Keratinocyte (primary cell): ENCODE data around the gene GLDC.

Source experiments
- EZH2 ChIP-seq: IDR thresholded peaks from one replicate; pipeline ENCODE4 v1.6.1; 2012; ENCODE audit warnings: inconsistent platforms, mild to moderate bottlenecking, low read length, moderate library complexity
- TF ChIP-seq, protein P1 (sequence below), 3 experiments: IDR thresholded peaks in 1 of 3; conservative IDR thresholded peaks in 1 of 3; optimal IDR thresholded peaks in 1 of 3; 2 replicates in 2 of 3; 3 replicates in 1 of 3; pipeline versions ENCODE3 to v1.5.1; 2011; ENCODE audit warnings: low read length in 3 of 3, mild to moderate bottlenecking in 3 of 3, moderate library complexity in 2 of 3, control low read depth in 1 of 3, inconsistent platforms in 1 of 3; ENCODE audit not compliant: insufficient read depth in 2 of 3; ENCODE audit errors: extremely low read depth in 1 of 3

DNA sequence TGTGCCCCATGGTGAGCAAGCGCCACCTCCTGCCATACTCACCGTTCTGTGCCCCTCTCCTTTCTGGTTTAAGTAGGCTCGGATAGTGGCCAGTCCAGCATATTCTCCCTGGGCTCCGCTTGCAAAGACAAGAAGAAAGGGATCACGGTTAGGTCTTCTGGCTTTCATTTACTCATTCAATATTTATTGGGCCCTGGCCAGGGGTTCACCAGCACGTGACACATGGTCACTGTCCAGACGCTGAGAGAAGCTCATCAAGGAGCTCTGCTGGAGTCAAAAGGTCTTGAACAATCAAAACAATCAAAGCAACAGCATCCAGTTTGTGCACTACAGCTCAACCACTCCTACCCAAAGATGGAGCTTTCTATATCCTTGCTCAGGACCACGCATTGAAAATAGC is 80.2 kb downstream of the GLDC start:
- TF ChIP-seq, protein P1, sequence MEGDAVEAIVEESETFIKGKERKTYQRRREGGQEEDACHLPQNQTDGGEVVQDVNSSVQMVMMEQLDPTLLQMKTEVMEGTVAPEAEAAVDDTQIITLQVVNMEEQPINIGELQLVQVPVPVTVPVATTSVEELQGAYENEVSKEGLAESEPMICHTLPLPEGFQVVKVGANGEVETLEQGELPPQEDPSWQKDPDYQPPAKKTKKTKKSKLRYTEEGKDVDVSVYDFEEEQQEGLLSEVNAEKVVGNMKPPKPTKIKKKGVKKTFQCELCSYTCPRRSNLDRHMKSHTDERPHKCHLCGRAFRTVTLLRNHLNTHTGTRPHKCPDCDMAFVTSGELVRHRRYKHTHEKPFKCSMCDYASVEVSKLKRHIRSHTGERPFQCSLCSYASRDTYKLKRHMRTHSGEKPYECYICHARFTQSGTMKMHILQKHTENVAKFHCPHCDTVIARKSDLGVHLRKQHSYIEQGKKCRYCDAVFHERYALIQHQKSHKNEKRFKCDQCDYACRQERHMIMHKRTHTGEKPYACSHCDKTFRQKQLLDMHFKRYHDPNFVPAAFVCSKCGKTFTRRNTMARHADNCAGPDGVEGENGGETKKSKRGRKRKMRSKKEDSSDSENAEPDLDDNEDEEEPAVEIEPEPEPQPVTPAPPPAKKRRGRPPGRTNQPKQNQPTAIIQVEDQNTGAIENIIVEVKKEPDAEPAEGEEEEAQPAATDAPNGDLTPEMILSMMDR (optimal IDR thresholded peaks at IDR 0.05 in 1 of 3, IDR thresholded peaks at IDR 0.05 in 1 of 3, conservative IDR thresholded peaks at IDR 0.05 in 1 of 3; ENCODE audit: extremely low read depth in 1 of 3, insufficient read depth in 2 of 3, low read length in 3 of 3) = no peak
- no peak for TF ChIP-seq EZH2
